GM23338 (cell line): ENCODE data around the gene CTDNEP1. TPM values are rescaled to one million over a fixed set of nuclear protein-coding genes. Genes with fewer than 3 reads are reported as not detected.

ENCODE experiments used
- ATAC-seq: fragments of 200-7000 bp; cut with Tn5 transposase; 3 replicates; pipeline ENCODE4 v1.9.1; 2020
- DNase-seq: peaks from one replicate; pipeline ENCODE4 v3.0.0-alpha.2; 2015; ENCODE audit warnings: low spot score
- H2AFZ ChIP-seq: fragments of 200-600 bp; sonication (generic); 2 replicates; pipeline ENCODE4 v1.8.0; 2016; ENCODE audit warnings: antibody characterized with exemption, mild to moderate bottlenecking, moderate library complexity
- H3F3A ChIP-seq: fragments of 200-600 bp; sonication (generic); replicated peaks from 2 replicates; pipeline ENCODE4 v1.8.0; 2017; ENCODE audit warnings: antibody characterized with exemption, mixed run types, low read depth
- H3K27ac ChIP-seq: fragments of 200-600 bp; sonication (generic); 2 replicates; pipeline ENCODE4 v1.6.1; 2016; ENCODE audit warnings: low read depth
- H3K27me3 ChIP-seq: fragments of 200-600 bp; sonication (generic); 2 replicates; pipeline ENCODE4 v1.8.0; 2016; ENCODE audit warnings: mild to moderate bottlenecking, mixed run types, moderate library complexity; ENCODE audit not compliant: insufficient read depth
- H3K36me3 ChIP-seq: fragments of 200-600 bp; sonication (generic); 2 replicates; pipeline ENCODE4 v1.8.0; 2016; ENCODE audit warnings: mild to moderate bottlenecking; ENCODE audit not compliant: insufficient read depth
- H3K4me1 ChIP-seq: fragments of 200-600 bp; sonication (generic); 2 replicates; pipeline ENCODE4 v1.8.0; 2016; ENCODE audit warnings: mild to moderate bottlenecking, moderate library complexity; ENCODE audit not compliant: insufficient read depth
- H3K4me2 ChIP-seq: fragments of 200-600 bp; sonication (generic); 2 replicates; pipeline ENCODE4 v1.7.1; 2017; ENCODE audit warnings: mixed run types
- H3K4me3 ChIP-seq: fragments of 200-600 bp; sonication (generic); 2 replicates; pipeline ENCODE4 v1.6.1; 2016; ENCODE audit warnings: mixed run types
- H3K79me2 ChIP-seq: fragments of 200-600 bp; sonication (generic); replicated peaks from 2 replicates; pipeline ENCODE4 v1.8.0; 2017; ENCODE audit warnings: mild to moderate bottlenecking; ENCODE audit not compliant: insufficient read depth
- H3K9me2 ChIP-seq: fragments of 200-600 bp; sonication (generic); 2 replicates; pipeline ENCODE4 v1.8.0; 2017; ENCODE audit not compliant: insufficient read depth
- H4K20me1 ChIP-seq: fragments of 200-600 bp; sonication (generic); replicated peaks from 2 replicates; pipeline ENCODE4 v1.8.0; 2017; ENCODE audit warnings: mild to moderate bottlenecking; ENCODE audit not compliant: insufficient read depth
- H3K27ac Mint-ChIP-seq: 2 replicates; pipeline ENCODE4 v1.8.0; 2020; ENCODE audit warnings: inconsistent platforms, mild to moderate bottlenecking, moderate library complexity, mixed read lengths
- H3K27me3 Mint-ChIP-seq: 3 replicates; pipeline ENCODE4 v1.8.0; 2022; ENCODE audit warnings: low read depth, mild to moderate bottlenecking, moderate library complexity, mixed read lengths, inconsistent platforms; ENCODE audit not compliant: insufficient read depth, poor library complexity
- H3K36me3 Mint-ChIP-seq: 3 replicates; pipeline ENCODE4 v1.8.0; 2021; ENCODE audit warnings: low read depth, mild to moderate bottlenecking, inconsistent platforms, moderate library complexity, mixed read lengths
- H3K4me1 Mint-ChIP-seq: 3 replicates; pipeline ENCODE4 v1.8.0; 2020; ENCODE audit warnings: mild to moderate bottlenecking, inconsistent platforms, mixed read lengths
- H3K4me3 Mint-ChIP-seq: 3 replicates; pipeline ENCODE4 v1.8.0; 2021; ENCODE audit warnings: moderate library complexity, mild to moderate bottlenecking, inconsistent platforms, mixed read lengths
- H3K9me3 Mint-ChIP-seq: 3 replicates; pipeline ENCODE4 v1.8.0; 2020; ENCODE audit warnings: moderate library complexity, mild to moderate bottlenecking, inconsistent platforms, mixed read lengths
- CREB1 ChIP-seq: fragments of 250-450 bp; sonication (Bioruptor Pico); IDR thresholded peaks from 2 replicates; pipeline ENCODE4 v1.5.0; 2020; ENCODE audit warnings: low read depth, mild to moderate bottlenecking, moderate library complexity
- CTCF ChIP-seq, 2 experiments: fragments of 200-600 bp in 1 of 2; sonication (generic) in 1 of 2; conservative IDR thresholded peaks; 2 replicates each; pipeline versions ENCODE4 v1.5.1 to v1.6.1; 2016 to 2017; ENCODE audit warnings: antibody characterized with exemption in 2 of 2, low read depth in 2 of 2, mild to moderate bottlenecking in 2 of 2, moderate library complexity in 1 of 2
- ETS1 ChIP-seq: IDR thresholded peaks from 2 replicates; pipeline ENCODE4 v1.6.1; 2016; ENCODE audit warnings: antibody characterized with exemption
- EZH2 ChIP-seq: fragments of 200-600 bp; sonication (generic); IDR thresholded peaks from one replicate; pipeline ENCODE4 v1.8.0; 2017; ENCODE audit warnings: antibody characterized with exemption, mild to moderate bottlenecking, low read depth; ENCODE audit not compliant: unreplicated experiment
- EZH2phosphoT487 ChIP-seq: fragments of 200-600 bp; sonication (generic); IDR thresholded peaks from one replicate; pipeline ENCODE4 v1.8.1; 2018; ENCODE audit warnings: antibody characterized with exemption; ENCODE audit not compliant: unreplicated experiment
- JUNB ChIP-seq: IDR thresholded peaks from one replicate; pipeline ENCODE4 v1.6.1; 2016; ENCODE audit warnings: antibody characterized with exemption; ENCODE audit not compliant: unreplicated experiment
- NANOG ChIP-seq: IDR thresholded peaks from 2 replicates; pipeline ENCODE4 v1.6.1; 2016; ENCODE audit warnings: antibody characterized with exemption, borderline replicate concordance
- POLR2AphosphoS5 ChIP-seq: IDR thresholded peaks from 2 replicates; pipeline ENCODE4 v1.6.1; 2016; ENCODE audit warnings: antibody characterized with exemption, low read depth
- ZNF114 ChIP-seq: fragments of 250-450 bp; sonication (Bioruptor Pico); IDR thresholded peaks from 2 replicates; pipeline ENCODE4 v1.5.0; 2020; ENCODE audit warnings: mild to moderate bottlenecking, moderate library complexity
- ZNF331 ChIP-seq: fragments of 250-450 bp; sonication (Bioruptor Pico); IDR thresholded peaks from 2 replicates; pipeline ENCODE4 v1.5.0; 2020; ENCODE audit warnings: low read depth, mild to moderate bottlenecking, moderate library complexity
- ZNF462 ChIP-seq: fragments of 250-450 bp; sonication (Bioruptor Pico); IDR thresholded peaks from 2 replicates; pipeline ENCODE4 v1.5.0; 2020; ENCODE audit warnings: mild to moderate bottlenecking, moderate library complexity
- polyA plus RNA-seq: library from polyadenylated mRNA; unstranded; fragments of >200 nt; fragmentation: Nextera tagmentation; extraction: Ambion mirVana; gene quantifications from 2 replicates; pipeline ENCODE4 v1.2.1, GENCODE V29; 2016
- total RNA-seq: library from RNA; depleted of rRNA; stranded (reverse); fragments of >200 nt; shearing (Covaris generic); gene quantifications from 2 replicates; pipeline ENCODE4 v1.2.3, GENCODE V29; 2014

The CTDNEP1 gene
- total and polyA plus RNA-seq, 2 experiments from 2014 or later = 48.1 to 93.4 TPM

- no peak for TF ChIP-seq ZNF462 (CRISPR knock-in tag)
Measured at GRCh38 chr17:7293816-7294613, 42.5 kb upstream of the CTDNEP1 start (continued).

- Mint-ChIP-seq H3K4me1 (peaks cover 35% of the 10 kb centered on the region), H3K27ac (no peak overlapping the region), H3K36me3 (peaks cover 6% of the 10 kb centered on the region; the same call in 2 of the 3 replicates), H3K27me3 (peaks cover 34% of the 10 kb centered on the region), H3K9me3 (peaks cover 9% of the 10 kb centered on the region; the same call in 1 of the 3 replicates), H3K4me3 (peak overlapping the region; percentile 77)
- no peak overlapping the region for H3K27ac ChIP-seq
- H3K4me3 ChIP-seq = peak overlapping the region; percentile 61
- H3K4me2 ChIP-seq = peak overlapping the region; percentile 88
- H3K27me3 ChIP-seq = peaks cover 18% of the 10 kb centered on the region
- DNase-seq (no peak), ATAC-seq (no peak)
- peaks cover 4% of the 10 kb centered on the region; the same call in 1 of the 2 replicates for H4K20me1 ChIP-seq
- no peaks in the 10 kb centered on the region for H3K9me2 ChIP-seq
- H3F3A ChIP-seq = peaks cover 23% of the 10 kb centered on the region
- no peaks in the 10 kb centered on the region for H3K36me3 ChIP-seq
- H3K4me1 ChIP-seq = peaks cover 21% of the 10 kb centered on the region
- H2AFZ ChIP-seq = no peak overlapping the region
- H3K79me2 ChIP-seq = no peaks in the 10 kb centered on the region
- TF ChIP-seq JUNB (no peak), EZH2phosphoT487 (no peak), CTCF (conservative IDR thresholded peaks at IDR 0.05; ENCODE audit: low read depth in 2 of 2) (no peak), ZNF114 (CRISPR knock-in tag) (no peak), ZNF331 (CRISPR knock-in tag) (no peak), NANOG (no peak), EZH2 (no peak), CREB1 (CRISPR knock-in tag) (no peak), POLR2AphosphoS5 (no peak), ETS1 (no peak)
Measured at GRCh38 chr17:7293159-7293558, 41.6 kb upstream of the CTDNEP1 start.
